ENCODE measurements around the gene STK10. TPM values are rescaled to one million over a fixed set of nuclear protein-coding genes. Genes with fewer than 3 reads are reported as not detected.

STK10 gene
- total and polyA plus RNA-seq, 2 donors (not counting 1 experiment from before 2014, with no cell fraction given): 97.9 to 253 TPM

- Histone ChIP-seq H3K27me3 (replicated peaks in 1 of 4; ENCODE audit: control extremely low read depth in 1 of 4, control insufficient read depth in 3 of 4, insufficient read depth in 4 of 4, low read length in 3 of 4) (no peaks in the 10 kb centered on the region), H3K4me2 (replicated peaks; ENCODE audit: low read depth, low read length, poor library complexity, severe bottlenecking) (no peak overlapping the region), H2AFZ (ENCODE audit: insufficient read depth, low read depth, low read length, poor library complexity, severe bottlenecking) (no peak overlapping the region), H3K36me3 (replicated peaks in 1 of 2; ENCODE audit: control extremely low read depth in 1 of 2, control insufficient read depth in 1 of 2, extremely low read depth in 1 of 2, insufficient read depth in 2 of 2, low read length in 1 of 2) (no peaks in the 10 kb centered on the region), H3K9me3 (ENCODE audit: control extremely low read depth in 1 of 3, control insufficient read depth in 2 of 3, insufficient read depth in 1 of 3, low read length in 2 of 3) (no peaks in the 10 kb centered on the region), H3K79me2 (ENCODE audit: control insufficient read depth, insufficient read depth, low read length) (peaks cover 32% of the 10 kb centered on the region), H3K4me1 (ENCODE audit: control insufficient read depth in 2 of 2, insufficient read depth in 2 of 2, low read length in 2 of 2) (peaks cover 13 to 19% of the 10 kb centered on the region in 2 donors), H3K9ac (ENCODE audit: low read length) (no peak overlapping the region), H3K4me3 (ENCODE audit: control extremely low read depth in 1 of 5, extremely low read depth in 1 of 5, insufficient read depth in 1 of 5, low read depth in 2 of 5, low read length in 4 of 5) (no peak overlapping the region), H3K27ac (ENCODE audit: low read length in 2 of 2) (no peak overlapping the region), H4K20me1 (ENCODE audit: control insufficient read depth, insufficient read depth, low read length, poor library complexity, severe bottlenecking) (no peaks in the 10 kb centered on the region)
- ChIA-PET POLR2A (no interaction called here), CTCF (interaction anchor here (0.6 to 11.5 kb wide), 3 partner anchors 14 to 277 kb away, joined by 3 to 130 read pairs (median 3); no protein-coding TSS in a partner anchor)
- peaks cover 24% of the 10 kb centered on the region for H3K4me1 Mint-ChIP-seq
- DNase-seq (no peak), ATAC-seq (ENCODE audit: low read depth) (no peak)
- TF ChIP-seq EZH2 (IDR thresholded peaks at IDR 0.05; ENCODE audit: borderline replicate concordance, insufficient read depth, low read depth, low read length, poor library complexity, severe bottlenecking) (no peak), CTCF (IDR thresholded peaks at IDR 0.05) (no peak)
- WGBS (ENCODE audit: insufficient coverage): 100% methylated on average over 4 of the region's 5 CpGs
- H3K27me3 Mint-ChIP-seq: no peaks in the 10 kb centered on the region
- intact Hi-C loops (cut with micrococcal nuclease): loop anchor here (5.0 to 10.0 kb wide), 3 partner anchors 765 to 1135 kb away; partner anchors contain the start of genes BNIP1, CREBRF and DUSP1
- H3K9me3 Mint-ChIP-seq (ENCODE audit: insufficient read depth): no peaks in the 10 kb centered on the region
- H3K4me3 Mint-ChIP-seq: no peak overlapping the region
- H3K27ac Mint-ChIP-seq: no peak overlapping the region
These were observed 178.3 kb downstream of the STK10 start for GRCh38 chr5:172009536-172010270.

- Mint-ChIP-seq H3K27ac (peak overlapping the region; percentile 26), H3K4me3 (no peak overlapping the region), H3K27me3 (no peaks in the 10 kb centered on the region), H3K9me3 (ENCODE audit: insufficient read depth) (no peaks in the 10 kb centered on the region), H3K4me1 (peaks cover 29% of the 10 kb centered on the region)
- no peak overlapping the region for H3K9ac ChIP-seq (ENCODE audit: low read length)
- no peak overlapping the region for H3K4me3 ChIP-seq (ENCODE audit: control extremely low read depth in 1 of 5, extremely low read depth in 1 of 5, insufficient read depth in 1 of 5, low read depth in 2 of 5, low read length in 4 of 5)
- peaks cover 23 to 26% of the 10 kb centered on the region in 2 donors for H3K4me1 ChIP-seq (ENCODE audit: control insufficient read depth in 2 of 2, insufficient read depth in 2 of 2, low read length in 2 of 2)
- H3K9me3 ChIP-seq (ENCODE audit: control extremely low read depth in 1 of 3, control insufficient read depth in 2 of 3, insufficient read depth in 1 of 3, low read length in 2 of 3): no peaks in the 10 kb centered on the region
- DNase-seq (no peak), ATAC-seq (ENCODE audit: low read depth) (no peak)
- intact Hi-C loops (cut with micrococcal nuclease): loop anchor here (5.0 to 10.0 kb wide), 3 partner anchors 766 to 1136 kb away; partner anchors contain the start of genes BNIP1, CREBRF and DUSP1
- 89% methylated on average over 3 of the region's 6 CpGs for WGBS (ENCODE audit: insufficient coverage)
- ChIA-PET POLR2A (interaction anchor here (0.7 kb wide), 1 partner anchor 94 kb away, joined by 6 read pairs; no protein-coding TSS in a partner anchor), CTCF (interaction anchor here (0.6 to 11.5 kb wide), 2 partner anchors 99 to 278 kb away, joined by 3 to 130 read pairs; no protein-coding TSS in a partner anchor)
- peaks cover 42% of the 10 kb centered on the region for H3K79me2 ChIP-seq (ENCODE audit: control insufficient read depth, insufficient read depth, low read length)
- no peaks in the 10 kb centered on the region for H3K27me3 ChIP-seq (replicated peaks in 1 of 4; ENCODE audit: control extremely low read depth in 1 of 4, control insufficient read depth in 3 of 4, insufficient read depth in 4 of 4, low read length in 3 of 4)
- no peaks in the 10 kb centered on the region for H3K36me3 ChIP-seq (replicated peaks in 1 of 2; ENCODE audit: control extremely low read depth in 1 of 2, control insufficient read depth in 1 of 2, extremely low read depth in 1 of 2, insufficient read depth in 2 of 2, low read length in 1 of 2)
- H2AFZ ChIP-seq (ENCODE audit: insufficient read depth, low read depth, low read length, poor library complexity, severe bottlenecking): no peak overlapping the region
- TF ChIP-seq EZH2 (IDR thresholded peaks at IDR 0.05; ENCODE audit: borderline replicate concordance, insufficient read depth, low read depth, low read length, poor library complexity, severe bottlenecking) (no peak), CTCF (IDR thresholded peaks at IDR 0.05) (no peak)
- no peak overlapping the region for H3K4me2 ChIP-seq (replicated peaks; ENCODE audit: low read depth, low read length, poor library complexity, severe bottlenecking)
- no peak overlapping the region for H3K27ac ChIP-seq (ENCODE audit: low read length in 2 of 2)
- H4K20me1 ChIP-seq (ENCODE audit: control insufficient read depth, insufficient read depth, low read length, poor library complexity, severe bottlenecking): no peaks in the 10 kb centered on the region
These were observed 179.3 kb downstream of the STK10 start for GRCh38 chr5:172008689-172009141.
